ENCODE results near the gene NUMB.

- TF ChIP-seq CTCF (IDR thresholded peaks at IDR 0.05) (no peak), POLR2A (IDR thresholded peaks at IDR 0.05) (no peak)
Measured at GRCh38 chr14:73381380-73382013, 76.8 kb downstream of the NUMB start.
